Heart left ventricle (tissue), 13 donors: ENCODE measurements around the gene ORAI2.
"Not testable (repeated sequence)": the region's sequence is repeated elsewhere in the genome, so short reads cannot be mapped to it uniquely, and the experiment has no call there.

Source experiments
- POLR2A ChIP-seq, 2 donors: fragments of 450-650 bp; IDR thresholded peaks; one replicate each; pipeline ENCODE4 v1.6.1; 2017; ENCODE audit warnings: antibody characterized with exemption in 2 of 2, mild to moderate bottlenecking in 2 of 2, moderate library complexity in 2 of 2
- TF ChIP-seq, protein P1 (sequence below), 12 donors: fragments of 200-600 bp; sonication (generic) in 4 of 12; IDR thresholded peaks; one replicate each; pipeline versions ENCODE4 v1.5.0 to v1.8.0; 2018 to 2022; ENCODE audit warnings: antibody characterized with exemption in 12 of 12, mild to moderate bottlenecking in 5 of 12
- donor health status: ischemic (EF 13 %, LVEDD 7.1; RV severe dilation, severe dysfunction).
- donor health status: DM: no; HTN: yes; CAD: no.
- donor health status: DM: no; HTN: no; CAD: no.
- donor health status: ischemic (EF 25% LVEDD 6.9; RV normal size, moderate dysfunction).
- donor health status: ischemic (EF 25% LVEDD 5.7; RV mildly dilated, moderate dysfunction).
- donor health status: ischemic (EF 35%, LVEDD 5.7; RV mildly dilated, moderate dysfunction).
- donor health status: nonischemic (EF 11% LVEDD 7.7; RV severe dilation, severe dysfunction).
- donor health status: DM: yes; HTN: yes; CAD: no.
- donor health status: PGD.
- donor health status: ischemic (EF 29% LVEDD 5.4; RV normal size, mild dysfunction).
- donor health status: nonischemic (EF 23%, LVEDD 6.1; RV moderate dilation, normal function).

DNA sequence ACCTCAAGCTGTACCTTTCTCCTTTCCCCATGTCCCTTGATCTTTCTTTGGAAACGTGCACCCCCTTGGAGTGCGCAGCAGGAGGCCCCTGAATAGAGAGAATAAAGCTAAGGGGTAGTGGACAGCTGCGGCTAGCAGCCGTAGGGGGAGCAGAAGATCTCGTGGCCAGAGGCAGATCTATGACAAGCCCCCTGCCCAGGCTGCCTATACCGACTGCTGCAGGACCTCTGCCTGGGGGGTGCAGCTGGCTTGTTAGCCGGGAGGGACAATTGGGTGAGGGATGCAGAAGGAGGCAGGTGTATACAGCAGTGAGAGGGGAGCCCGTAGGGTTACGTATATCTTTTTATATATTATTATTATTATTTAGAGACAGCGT, 45.8 kb downstream of the ORAI2 start:
- TF ChIP-seq, protein P1, sequence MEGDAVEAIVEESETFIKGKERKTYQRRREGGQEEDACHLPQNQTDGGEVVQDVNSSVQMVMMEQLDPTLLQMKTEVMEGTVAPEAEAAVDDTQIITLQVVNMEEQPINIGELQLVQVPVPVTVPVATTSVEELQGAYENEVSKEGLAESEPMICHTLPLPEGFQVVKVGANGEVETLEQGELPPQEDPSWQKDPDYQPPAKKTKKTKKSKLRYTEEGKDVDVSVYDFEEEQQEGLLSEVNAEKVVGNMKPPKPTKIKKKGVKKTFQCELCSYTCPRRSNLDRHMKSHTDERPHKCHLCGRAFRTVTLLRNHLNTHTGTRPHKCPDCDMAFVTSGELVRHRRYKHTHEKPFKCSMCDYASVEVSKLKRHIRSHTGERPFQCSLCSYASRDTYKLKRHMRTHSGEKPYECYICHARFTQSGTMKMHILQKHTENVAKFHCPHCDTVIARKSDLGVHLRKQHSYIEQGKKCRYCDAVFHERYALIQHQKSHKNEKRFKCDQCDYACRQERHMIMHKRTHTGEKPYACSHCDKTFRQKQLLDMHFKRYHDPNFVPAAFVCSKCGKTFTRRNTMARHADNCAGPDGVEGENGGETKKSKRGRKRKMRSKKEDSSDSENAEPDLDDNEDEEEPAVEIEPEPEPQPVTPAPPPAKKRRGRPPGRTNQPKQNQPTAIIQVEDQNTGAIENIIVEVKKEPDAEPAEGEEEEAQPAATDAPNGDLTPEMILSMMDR (IDR thresholded peaks at IDR 0.05) = not testable (repeated sequence)
- not testable (repeated sequence) for TF ChIP-seq POLR2A (IDR thresholded peaks at IDR 0.05)
